NT2/D1 (cell line): ENCODE data around the gene TNS1.

Experiments used
- DNase-seq: peaks from one replicate; pipeline ENCODE4 v3.0.0-alpha.2; 2011; ENCODE audit warnings: low read depth, low spot score
- H3K27me3 ChIP-seq: 2 replicates; pipeline ENCODE4 v1.6.0; 2011; ENCODE audit warnings: mild to moderate bottlenecking; ENCODE audit not compliant: insufficient read length, insufficient read depth
- H3K36me3 ChIP-seq: 2 replicates; pipeline ENCODE4 v1.6.1; 2011; ENCODE audit warnings: mild to moderate bottlenecking, low read length, mixed read lengths; ENCODE audit not compliant: insufficient read depth, insufficient read length
- H3K4me1 ChIP-seq: 2 replicates; pipeline ENCODE4 v1.5.1; 2011; ENCODE audit not compliant: insufficient read depth, insufficient read length
- H3K4me3 ChIP-seq: 2 replicates; pipeline ENCODE4 v1.5.1; 2011; ENCODE audit warnings: low read depth; ENCODE audit not compliant: insufficient read length
- H3K9ac ChIP-seq: 2 replicates; pipeline ENCODE4 v1.6.0; 2011; ENCODE audit warnings: low read depth; ENCODE audit not compliant: insufficient read length
- H3K9me3 ChIP-seq: 2 replicates; pipeline ENCODE4 v1.5.1; 2011; ENCODE audit warnings: mild to moderate bottlenecking, low read length; ENCODE audit not compliant: insufficient read depth
- SUZ12 ChIP-seq: IDR thresholded peaks from 2 replicates; pipeline ENCODE4 v1.6.1; 2011; ENCODE audit not compliant: insufficient read length, insufficient read depth; ENCODE audit errors: extremely low read depth
- YY1 ChIP-seq: IDR thresholded peaks from 2 replicates; pipeline ENCODE4 v1.6.1; 2011; ENCODE audit not compliant: insufficient read length, insufficient read depth
- ZNF274 ChIP-seq: IDR thresholded peaks from 2 replicates; pipeline ENCODE4 v1.6.1; 2011; ENCODE audit warnings: mild to moderate bottlenecking, low read depth, low read length

The TNS1 gene

GRCh38 chr2:217807025-217807424 lies 195.8 kb downstream of the TNS1 start:
- H3K27me3 ChIP-seq, result no peaks in the 10 kb centered on the region
- no peaks in the 10 kb centered on the region for H3K4me1 ChIP-seq
- no peak overlapping the region for H3K9ac ChIP-seq
- TF ChIP-seq YY1, result no peak
- no peak for TF ChIP-seq ZNF274
- TF ChIP-seq SUZ12, result no peak
- DNase-seq, result no peak
- H3K9me3 ChIP-seq, result no peaks in the 10 kb centered on the region
- peaks cover 59% of the 10 kb centered on the region for H3K36me3 ChIP-seq
- H3K4me3 ChIP-seq, result no peak overlapping the region

- TF ChIP-seq ZNF274 (no peak), SUZ12 (no peak), YY1 (no peak)
- peaks cover 52% of the 10 kb centered on the region for H3K36me3 ChIP-seq
- no peaks in the 10 kb centered on the region for H3K9me3 ChIP-seq
- H3K9ac ChIP-seq, result no peak overlapping the region
- no peaks in the 10 kb centered on the region for H3K27me3 ChIP-seq
- no peak overlapping the region for H3K4me3 ChIP-seq
- no peak for DNase-seq
- H3K4me1 ChIP-seq, result no peaks in the 10 kb centered on the region
Observed at GRCh38 chr2:217806482-217806765, 196.4 kb downstream of the TNS1 start.

GRCh38 chr2:217805668-217806481 lies 196.9 kb downstream of the TNS1 start:
- H3K36me3 ChIP-seq, result peaks cover 49% of the 10 kb centered on the region
- H3K27me3 ChIP-seq, result no peaks in the 10 kb centered on the region
- no peak for DNase-seq
- H3K4me1 ChIP-seq, result peaks cover 3% of the 10 kb centered on the region
- no peak overlapping the region for H3K9ac ChIP-seq
- H3K9me3 ChIP-seq, result no peaks in the 10 kb centered on the region
- H3K4me3 ChIP-seq, result no peak overlapping the region
- TF ChIP-seq YY1 (no peak), ZNF274 (no peak), SUZ12 (no peak)

- DNase-seq, result no peak
- Histone ChIP-seq H3K4me3 (no peak overlapping the region), H3K9me3 (no peaks in the 10 kb centered on the region), H3K4me1 (peaks cover 4% of the 10 kb centered on the region), H3K9ac (no peak overlapping the region), H3K36me3 (peaks cover 48% of the 10 kb centered on the region), H3K27me3 (no peaks in the 10 kb centered on the region)
- no peak for TF ChIP-seq SUZ12
- no peak for TF ChIP-seq YY1
- TF ChIP-seq ZNF274, result no peak
Observed at GRCh38 chr2:217804791-217805667, 197.8 kb downstream of the TNS1 start.

GRCh38 chr2:217804338-217804737 lies 198.5 kb downstream of the TNS1 start:
- Histone ChIP-seq H3K9me3 (no peaks in the 10 kb centered on the region), H3K4me1 (peaks cover 4% of the 10 kb centered on the region), H3K27me3 (no peaks in the 10 kb centered on the region), H3K4me3 (no peak overlapping the region), H3K9ac (no peak overlapping the region), H3K36me3 (peaks cover 41% of the 10 kb centered on the region)
- TF ChIP-seq ZNF274 (no peak), SUZ12 (no peak), YY1 (no peak)
- DNase-seq, result no peak

GRCh38 chr2:217803653-217803960 lies 199.2 kb downstream of the TNS1 start:
- no peaks in the 10 kb centered on the region for H3K9me3 ChIP-seq
- no peak for DNase-seq
- H3K36me3 ChIP-seq, result peaks cover 38% of the 10 kb centered on the region
- TF ChIP-seq ZNF274 (no peak), YY1 (no peak), SUZ12 (no peak)
- H3K27me3 ChIP-seq, result no peaks in the 10 kb centered on the region
- H3K4me3 ChIP-seq, result no peak overlapping the region
- peaks cover 4% of the 10 kb centered on the region for H3K4me1 ChIP-seq
- no peak overlapping the region for H3K9ac ChIP-seq
